HG02885 (cell line): Measurements from ENCODE around the gene PHF20.
"Not testable (repeated sequence)": the region's sequence is repeated elsewhere in the genome, so short reads cannot be mapped to it uniquely, and the experiment has no call there.

Experiments used
- ATAC-seq: cut with Tn5 transposase; IDR thresholded peaks from one replicate; pipeline ENCODE4 v1.9.1; 2021; ENCODE audit warnings: mild to moderate bottlenecking; ENCODE audit not compliant: unreplicated experiment, poor library complexity

PHF20 gene

DNA sequence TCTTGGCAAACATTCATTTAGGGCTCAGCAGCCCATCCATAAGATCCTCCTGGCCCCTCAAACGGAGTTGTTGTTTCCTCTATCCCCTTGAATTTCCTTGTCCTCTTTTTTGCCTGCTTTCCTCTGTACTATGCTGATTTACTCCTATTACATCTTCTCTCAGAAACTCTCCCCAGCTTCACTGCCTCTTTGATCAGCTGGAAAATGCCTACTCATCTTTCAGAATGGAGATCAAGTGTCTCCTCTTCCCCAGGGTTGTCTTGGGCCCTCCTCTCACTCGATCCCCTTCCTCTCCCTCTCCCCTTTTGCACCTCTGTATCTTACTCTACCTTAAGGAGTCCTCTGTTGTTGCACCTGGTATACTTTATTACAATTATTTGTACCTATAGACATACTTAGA, 60.2 kb downstream of the PHF20 start:
- no peak for ATAC-seq

DNA sequence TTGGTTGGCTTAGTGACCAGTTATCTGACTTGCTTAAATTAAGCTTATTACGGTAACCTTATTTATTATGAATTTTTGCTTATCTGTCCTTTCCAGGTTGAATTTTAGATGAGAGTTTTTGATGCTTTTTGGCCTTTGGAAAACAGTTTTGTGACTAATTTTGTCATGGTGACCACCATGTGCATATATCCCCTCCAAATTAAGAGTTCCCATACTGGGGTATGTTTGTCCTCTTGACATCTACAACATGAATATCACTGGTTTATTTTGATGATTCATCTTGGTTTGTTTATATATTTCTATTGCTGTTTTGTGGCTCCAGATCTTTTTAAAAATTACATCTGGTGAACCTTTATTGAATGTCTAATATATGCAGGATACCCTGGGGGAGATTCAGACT, 61.4 kb downstream of the PHF20 start:
- no peak for ATAC-seq

DNA sequence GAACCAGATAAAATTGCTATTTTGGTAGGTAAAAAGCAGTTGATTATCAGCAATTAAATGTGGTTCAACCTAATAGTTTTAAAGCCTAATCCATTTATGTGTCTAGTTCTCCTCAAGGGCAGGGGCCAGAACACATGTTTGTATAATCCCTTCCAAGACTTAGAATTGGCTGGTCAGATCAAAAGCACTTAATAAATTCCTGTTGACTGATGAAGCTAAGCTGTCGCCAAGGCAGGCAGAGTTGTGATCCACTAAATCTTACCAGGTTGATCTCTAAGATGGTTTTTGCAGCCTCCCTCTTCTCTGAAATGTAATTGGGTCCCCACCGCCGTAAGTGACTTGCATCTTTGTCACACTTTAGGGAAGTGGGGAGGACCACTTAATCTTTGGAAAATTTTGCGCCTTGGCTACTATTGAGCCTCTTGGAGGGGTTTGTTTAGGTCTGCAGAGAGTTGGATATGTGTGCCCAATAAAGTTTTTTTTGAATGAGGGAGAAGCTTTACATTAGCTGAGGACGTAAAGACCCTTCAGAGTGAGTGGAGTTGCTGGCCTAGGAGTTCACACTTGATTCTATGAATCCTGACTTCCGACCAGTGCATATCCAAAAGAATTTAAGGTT, 65.9 kb downstream of the PHF20 start:
- no peak for ATAC-seq

DNA sequence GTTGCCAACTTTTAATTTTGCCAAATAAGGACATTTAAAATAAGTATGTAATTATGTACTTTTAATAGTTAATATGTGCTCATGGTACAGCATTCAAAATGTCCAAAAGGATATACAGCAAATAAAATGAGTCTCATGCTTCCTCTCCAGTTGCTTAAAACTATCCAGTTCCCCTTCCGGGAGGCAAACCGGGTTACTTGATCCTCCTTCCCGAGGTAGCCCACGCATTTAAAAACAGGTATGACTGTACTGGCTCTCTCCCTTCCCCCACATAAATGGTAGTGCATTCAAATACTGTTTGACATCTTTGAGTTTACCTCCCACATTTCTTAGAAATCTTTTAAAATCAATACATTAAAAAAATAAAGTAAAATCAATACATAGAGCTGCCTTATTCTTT, 66.4 kb downstream of the PHF20 start:
- no peak for ATAC-seq

DNA sequence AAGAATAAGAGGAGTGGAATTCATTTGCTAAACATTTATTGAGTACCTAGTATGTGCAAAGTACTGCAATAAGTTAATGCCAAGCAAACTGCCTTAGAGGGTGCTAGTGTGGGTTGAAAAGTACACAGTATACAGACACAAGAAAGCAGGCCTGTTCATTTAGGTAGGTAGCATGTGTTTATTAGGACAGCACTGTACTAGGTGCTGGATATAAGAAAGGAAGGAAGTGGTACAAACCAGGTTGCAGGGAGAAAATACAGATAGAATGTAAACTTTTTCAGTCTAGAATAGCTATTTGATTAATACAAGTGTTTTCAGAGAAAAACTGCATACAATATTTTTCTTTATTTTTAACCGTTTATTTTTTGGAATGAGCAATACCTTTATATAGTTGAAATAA, 68.1 kb downstream of the PHF20 start:
- ATAC-seq: no peak

DNA sequence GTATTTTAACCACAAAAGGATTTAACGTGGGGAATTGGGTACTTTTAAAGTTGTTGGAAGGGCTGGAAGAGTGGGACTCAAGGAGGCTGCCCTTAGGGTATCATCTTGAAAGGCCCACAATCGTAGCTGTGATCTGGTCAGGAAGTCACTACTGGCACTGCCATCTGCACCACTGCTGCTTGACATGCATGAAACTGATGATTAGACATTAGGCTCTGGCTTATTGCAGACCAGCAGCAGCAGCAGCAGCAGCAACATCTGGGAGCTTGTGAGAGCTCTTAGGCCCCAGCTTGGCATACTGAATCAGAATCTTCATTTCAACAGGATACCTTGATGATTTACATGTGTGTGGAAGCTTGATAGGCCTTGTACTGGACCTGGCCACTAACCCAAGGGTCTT, 68.6 kb downstream of the PHF20 start:
- no peak for ATAC-seq

DNA sequence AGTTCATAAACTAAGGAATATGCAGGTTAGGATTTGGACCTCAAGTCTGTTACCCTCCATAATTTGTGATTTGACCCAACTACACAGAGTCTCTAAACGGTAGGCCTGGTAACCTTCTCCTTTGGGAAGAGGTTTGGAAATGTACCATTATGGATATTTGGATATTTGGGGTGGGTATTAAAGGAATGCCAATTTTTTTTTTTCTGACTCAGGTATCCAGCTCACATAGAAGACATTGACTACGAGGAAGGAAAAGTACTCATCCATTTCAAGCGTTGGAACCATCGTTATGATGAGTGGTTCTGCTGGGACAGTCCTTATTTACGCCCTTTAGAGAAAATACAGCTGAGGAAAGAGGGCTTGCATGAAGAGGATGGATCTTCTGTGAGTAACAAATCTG, 70.5 kb downstream of the PHF20 start:
- ATAC-seq: no peak

DNA sequence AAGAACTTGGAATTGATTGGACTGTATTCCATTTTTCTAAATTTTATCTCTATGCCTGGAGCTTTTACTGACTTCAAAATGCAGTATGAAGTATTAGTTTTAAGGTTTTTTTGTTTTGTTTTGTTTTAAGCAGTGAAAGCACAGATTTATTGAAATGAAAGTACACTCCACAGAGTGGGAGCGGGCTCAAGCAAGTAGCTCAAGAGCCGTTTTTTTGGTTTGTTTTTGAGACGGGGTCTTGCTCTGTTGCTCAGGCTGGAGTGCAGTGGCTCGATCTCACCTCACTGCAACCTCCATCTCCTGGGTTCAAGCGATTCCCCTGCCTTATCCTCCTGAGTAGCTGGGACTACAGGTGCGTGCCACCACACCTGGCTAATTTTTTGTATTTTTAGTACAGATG, 72.1 kb downstream of the PHF20 start:
- not testable (repeated sequence) for ATAC-seq

DNA sequence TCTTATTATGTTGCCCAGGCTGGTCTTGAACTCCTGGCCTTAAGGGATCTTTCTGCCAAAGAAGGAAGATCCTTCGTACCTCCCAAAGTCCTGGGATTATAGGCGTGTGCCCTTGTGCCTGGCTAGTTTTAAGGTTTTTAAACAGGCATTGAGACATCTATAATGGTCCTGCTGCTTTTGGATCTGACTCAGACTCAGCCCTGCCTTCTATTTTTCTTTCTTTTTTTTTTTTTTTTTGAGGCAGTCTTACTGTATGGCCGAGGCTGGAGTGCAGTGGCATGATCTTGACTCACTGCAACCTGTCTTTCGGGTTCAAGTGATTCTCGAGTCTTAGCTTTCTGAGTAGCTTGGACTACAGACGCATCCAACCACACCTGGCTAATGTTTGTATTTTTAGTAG, 73.7 kb downstream of the PHF20 start:
- ATAC-seq: no peak

DNA sequence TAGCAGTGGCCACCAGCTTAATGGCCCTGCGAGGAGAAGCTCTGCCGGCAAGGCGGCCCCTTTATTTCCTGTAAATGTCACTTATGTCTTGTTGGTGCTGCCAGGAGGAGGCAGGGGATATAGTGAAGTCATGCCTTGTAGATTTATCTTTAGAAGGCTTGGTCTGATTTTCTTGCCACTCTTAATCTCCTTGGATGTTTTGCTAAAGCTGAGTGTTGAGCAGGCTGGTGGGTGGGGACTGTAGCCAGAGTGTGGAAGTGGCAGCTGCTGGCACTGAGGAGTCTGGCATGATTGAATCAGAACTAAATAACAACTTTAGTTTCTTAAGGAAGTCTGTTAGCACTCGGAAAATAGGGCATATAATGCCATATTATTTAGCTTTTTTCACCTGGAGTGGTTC, 77.9 kb downstream of the PHF20 start:
- no peak for ATAC-seq

DNA sequence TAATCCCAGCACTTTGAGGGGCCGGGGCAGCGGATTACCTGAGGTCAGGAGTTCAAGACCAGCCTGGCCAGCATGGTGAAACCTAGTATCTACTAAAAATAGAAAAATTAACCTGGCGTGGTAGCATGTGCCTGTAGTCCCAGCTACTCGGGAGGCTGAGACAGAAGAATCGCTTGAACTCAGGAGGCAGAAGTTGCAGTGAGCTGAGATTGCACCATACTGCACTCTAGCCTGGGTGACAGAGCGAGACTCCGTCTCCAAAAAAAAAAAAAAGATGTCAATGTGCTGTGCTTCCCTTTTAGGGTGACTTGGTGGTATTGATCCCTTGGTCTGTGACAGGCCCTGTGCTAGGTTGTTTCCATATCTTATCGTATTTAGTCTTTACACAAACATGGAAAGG, 79.8 kb downstream of the PHF20 start:
- not testable (repeated sequence) for ATAC-seq

DNA sequence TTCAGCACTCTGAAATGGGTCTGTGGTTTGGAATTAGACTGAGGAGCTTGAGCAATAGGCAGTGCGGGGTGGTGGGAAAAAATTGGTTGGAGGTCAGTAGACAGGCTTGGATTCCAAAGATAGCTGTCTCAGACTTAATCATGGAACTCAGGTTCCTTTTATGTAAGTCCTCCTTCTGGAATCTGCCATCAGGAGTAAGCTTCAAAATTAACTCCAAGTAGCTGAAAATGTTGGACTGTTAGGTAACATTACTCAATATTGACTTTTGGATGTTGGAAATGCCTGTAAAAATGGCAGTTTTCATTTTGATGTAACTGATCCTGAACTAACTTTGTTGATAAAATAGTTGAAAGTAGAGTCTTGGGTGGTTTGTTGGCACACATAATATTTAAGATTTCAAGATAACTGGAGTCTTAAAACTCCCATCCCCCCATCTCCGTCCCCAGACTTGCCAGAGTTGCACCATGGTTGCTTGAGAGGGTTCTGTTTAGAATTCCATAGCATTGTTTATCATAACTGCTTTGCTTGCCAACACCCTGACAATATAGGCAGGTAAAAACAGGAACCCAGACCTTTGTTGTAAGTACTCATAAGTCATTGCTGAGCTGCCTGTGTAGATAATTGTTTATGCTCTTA, 83.0 kb downstream of the PHF20 start:
- ATAC-seq: no peak

DNA sequence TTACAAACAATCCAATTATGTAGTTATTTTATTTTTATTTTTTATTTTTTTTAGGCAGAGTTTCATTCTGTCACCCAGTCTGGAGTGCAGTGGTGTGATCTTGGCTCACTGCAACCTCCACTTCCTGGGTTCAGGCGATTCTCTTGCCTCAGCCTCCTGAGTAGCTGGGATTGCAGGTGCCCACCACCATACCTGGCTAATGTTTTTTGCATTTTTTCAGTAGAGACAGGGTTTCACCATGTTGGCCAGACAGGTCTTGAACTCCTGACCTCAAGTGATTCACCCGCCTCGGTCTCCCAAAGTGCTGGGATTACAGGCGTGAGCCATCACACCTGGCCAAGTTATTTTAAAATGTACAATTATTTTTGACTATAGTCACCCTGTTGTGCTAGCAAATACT, 83.8 kb downstream of the PHF20 start:
- not testable (repeated sequence) for ATAC-seq

DNA sequence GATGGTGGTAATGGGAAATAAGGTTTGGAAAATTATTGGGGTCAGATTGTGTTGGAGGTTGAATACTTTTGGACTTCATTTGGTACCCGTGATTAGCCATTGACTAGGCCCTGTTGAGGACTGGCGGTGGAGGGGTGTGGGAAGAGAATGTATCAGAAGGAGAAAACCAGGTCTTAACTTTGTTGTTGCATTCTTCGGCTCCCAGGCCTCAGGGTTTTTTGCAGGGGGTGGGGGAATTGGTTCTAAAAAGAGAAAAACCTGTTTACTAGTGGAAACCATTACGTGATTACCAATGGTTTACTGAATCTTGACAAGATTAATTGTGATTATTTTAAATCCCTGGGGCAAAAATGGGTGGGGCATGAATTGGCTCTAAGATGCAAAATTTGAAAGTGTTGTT, 85.1 kb downstream of the PHF20 start:
- ATAC-seq: no peak

DNA sequence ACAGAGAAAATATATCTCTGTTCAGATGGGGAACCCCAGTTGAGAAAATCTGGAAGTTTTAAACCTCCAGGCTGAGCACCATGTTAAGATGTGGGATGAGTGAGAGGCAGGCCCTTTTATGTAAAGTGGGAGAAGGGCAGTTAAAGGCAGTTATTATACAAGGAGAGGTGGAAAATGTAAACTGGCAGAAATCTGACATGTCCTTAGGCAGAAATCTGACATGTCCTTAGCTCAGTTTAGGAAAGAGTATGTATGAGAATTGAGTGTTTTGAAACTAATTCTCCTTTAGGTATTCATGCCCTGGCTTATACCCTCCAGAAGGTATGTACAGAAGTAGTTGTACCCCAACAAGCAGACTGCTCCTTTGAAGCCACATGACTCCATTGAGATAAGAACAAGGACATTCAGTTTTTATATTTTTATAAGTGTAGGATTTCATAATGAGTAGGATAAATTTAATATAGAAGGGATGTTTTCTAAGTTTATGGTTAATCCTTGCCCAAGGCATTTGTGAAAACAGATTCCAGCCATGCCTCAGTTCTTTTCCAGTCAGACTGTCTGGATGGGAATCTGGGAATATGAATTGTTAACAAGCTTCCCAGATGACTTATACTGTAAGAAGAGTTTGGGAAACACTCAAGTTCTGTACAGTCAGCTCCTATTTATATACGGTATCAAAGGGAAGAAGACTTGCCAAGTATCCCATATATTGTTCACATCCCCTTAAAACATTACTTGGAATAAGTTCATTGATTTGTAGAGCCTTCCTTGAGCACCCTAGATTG, 94.8 kb downstream of the PHF20 start:
- ATAC-seq: no peak

DNA sequence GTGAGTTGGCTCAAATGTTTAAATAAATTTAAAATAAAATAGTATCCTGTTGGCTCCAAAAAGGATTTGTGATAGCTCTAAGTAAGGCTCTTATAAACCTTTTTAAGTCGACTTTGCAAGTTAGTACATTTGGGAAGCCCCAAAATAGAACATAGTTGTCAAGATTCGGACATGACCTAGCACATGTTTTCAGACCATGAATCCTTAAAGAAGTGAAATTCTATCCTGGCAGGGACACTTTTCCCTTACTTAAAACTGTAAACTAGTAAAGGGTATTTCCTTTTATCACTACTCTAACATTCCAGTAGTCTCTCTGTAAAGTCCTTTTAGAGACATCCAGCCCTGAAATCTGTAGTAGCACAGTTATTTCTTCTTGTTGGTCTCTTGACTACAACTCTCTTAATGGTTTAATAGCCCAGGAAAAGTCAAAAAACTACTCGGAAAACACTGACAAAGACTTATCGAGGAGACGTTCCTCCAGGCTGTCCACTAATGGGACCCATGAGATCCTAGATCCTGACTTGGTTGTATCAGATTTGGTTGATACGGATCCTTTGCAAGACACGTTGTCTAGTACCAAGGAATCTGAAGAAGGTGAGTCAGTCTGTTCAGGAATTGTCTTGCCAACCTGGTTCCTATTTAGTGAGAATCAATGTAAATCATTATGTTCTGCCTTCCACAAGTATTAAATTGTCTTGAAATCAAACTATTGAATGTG, 98.9 kb downstream of the PHF20 start:
- ATAC-seq: no peak

DNA sequence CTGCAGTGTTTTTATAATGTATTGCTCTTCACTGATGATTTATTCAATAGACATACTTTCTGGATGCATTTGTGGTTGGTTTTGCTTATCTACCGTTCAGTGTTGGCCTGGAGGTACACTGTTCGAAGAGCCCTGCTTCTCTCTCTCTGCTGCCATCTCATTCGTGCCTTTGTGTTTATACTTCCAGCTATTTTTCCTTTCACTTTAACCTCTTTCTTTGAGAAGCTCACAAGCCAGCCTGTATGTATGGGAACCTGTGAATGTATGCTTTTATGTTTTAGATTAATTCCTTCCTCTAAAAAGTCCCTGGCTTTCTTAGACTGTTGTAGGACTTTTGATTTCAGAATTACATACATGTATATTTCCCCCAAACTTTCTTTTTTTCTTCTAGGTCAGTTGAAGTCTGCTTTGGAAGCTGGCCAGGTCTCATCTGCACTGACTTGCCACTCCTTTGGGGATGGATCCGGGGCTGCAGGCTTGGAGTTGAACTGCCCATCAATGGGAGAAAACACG, 99.5 kb downstream of the PHF20 start:
- ATAC-seq: no peak

DNA sequence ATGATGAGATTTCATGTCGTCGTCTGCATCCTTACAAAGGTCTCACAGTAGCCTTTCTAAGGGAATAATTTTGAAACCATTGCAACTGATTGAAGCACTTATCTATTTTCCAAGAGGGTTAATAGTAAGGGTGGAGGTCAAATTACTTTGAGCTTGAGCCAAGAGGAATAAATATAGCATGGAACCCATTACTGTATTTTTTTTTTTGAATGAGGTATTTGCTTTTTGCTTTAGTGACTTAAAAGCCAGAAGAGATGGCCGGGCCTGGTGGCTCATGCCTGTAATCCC, 104.2 kb downstream of the PHF20 start:
- ATAC-seq: no peak

DNA sequence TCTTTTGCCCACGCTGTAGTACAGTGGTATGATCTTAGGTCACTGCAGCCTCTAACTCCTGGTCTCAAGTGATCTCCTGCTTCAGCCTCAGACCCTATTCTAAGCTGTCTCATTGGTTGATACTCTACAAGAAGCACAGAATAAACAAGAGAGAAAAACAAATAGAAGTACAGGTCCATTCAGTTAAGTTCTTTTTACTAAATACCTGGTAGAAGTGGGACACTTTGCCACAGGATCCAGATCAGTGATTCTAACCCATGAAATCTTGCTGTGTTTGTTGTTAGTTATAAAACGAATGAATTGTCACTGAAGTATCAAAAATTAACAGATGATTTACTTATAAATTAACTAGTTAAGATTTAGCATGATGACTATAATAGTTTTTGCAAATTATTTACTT, 105.8 kb downstream of the PHF20 start:
- no peak for ATAC-seq

DNA sequence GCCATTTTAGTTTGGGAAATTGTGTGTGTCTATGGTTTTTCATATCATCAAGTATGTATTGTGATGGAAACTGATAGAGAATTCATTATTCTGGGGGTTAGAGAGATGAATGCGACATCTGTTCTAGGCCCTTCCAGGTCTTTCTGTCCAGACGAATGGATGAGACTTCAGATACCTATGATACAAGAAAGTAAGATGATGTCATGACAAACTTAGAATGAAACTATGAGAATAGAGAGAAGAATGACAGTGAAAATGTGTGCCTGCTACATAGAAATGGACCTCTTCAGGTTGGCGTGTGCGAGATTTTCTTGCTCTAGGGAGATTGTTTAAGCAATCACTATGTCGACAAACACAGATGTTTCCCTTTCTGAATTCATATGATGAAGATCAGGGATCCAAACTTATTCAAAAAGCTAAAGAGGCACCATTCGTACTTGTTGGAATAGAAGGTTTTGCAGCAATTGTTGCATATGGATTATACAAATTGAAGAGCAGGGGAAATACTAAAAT, 106.4 kb downstream of the PHF20 start:
- no peak for ATAC-seq

DNA sequence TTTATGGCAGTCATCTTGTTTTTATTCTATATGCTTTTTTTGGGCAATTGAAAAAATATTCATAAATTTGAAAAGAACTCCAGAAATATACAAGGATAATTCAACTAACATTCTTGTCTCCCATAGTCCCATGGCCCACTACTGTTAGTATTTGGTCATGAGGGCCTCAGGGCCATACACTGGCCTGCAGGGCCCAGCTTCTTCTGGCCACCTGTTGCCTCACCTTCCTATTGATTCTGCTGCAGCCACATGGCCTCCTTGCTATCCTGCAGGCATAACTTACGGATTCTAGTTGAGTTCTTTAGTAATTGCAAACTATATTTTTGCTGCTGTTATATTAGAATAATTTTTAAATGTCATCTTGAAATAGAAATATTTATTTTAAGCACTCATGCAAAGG, 109.9 kb downstream of the PHF20 start:
- no peak for ATAC-seq
